NCI-H2196 (cell line): Measurements from ENCODE around the gene PRDX3.
"Not testable (repeated sequence)": the region's sequence is repeated elsewhere in the genome, so short reads cannot be mapped to it uniquely, and the experiment has no call there.

Source experiments
- DNase-seq: peaks from one replicate; lab custom pipeline; 2025; ENCODE audit not compliant: unreplicated experiment; lab: John Stamatoyannopoulos, UW

Gene PRDX3

GRCh38 chr10:119165171-119166117 lies 13.2 kb downstream of the PRDX3 start, which contains the start of gene SFXN4:
Gene SFXN4 (minus strand): TSS chr10:119165714. CDS start chr10:119165647, 67 bp downstream.
- DNase-seq, result peak; percentile 57

- no peak for DNase-seq
Measured at GRCh38 chr10:119162452-119163092, 16.0 kb downstream of the PRDX3 start.

GRCh38 chr10:119161680-119162451 lies 16.7 kb downstream of the PRDX3 start:
- DNase-seq, result no peak

GRCh38 chr10:119159332-119159731 lies 19.3 kb downstream of the PRDX3 start:
- no peak for DNase-seq

- no peak for DNase-seq
Measured at GRCh38 chr10:119153661-119154060, 25.0 kb downstream of the PRDX3 start.

GRCh38 chr10:119153041-119153440 lies 25.6 kb downstream of the PRDX3 start:
- no peak for DNase-seq

- DNase-seq, result not testable (repeated sequence)
Measured at GRCh38 chr10:119151601-119152000, 27.0 kb downstream of the PRDX3 start.

- no peak for DNase-seq
Measured at GRCh38 chr10:119149729-119150128, 28.9 kb downstream of the PRDX3 start.

- DNase-seq, result no peak
Measured at GRCh38 chr10:119149157-119149556, 29.5 kb downstream of the PRDX3 start.

- no peak for DNase-seq
Measured at GRCh38 chr10:119143657-119144056, 35.0 kb downstream of the PRDX3 start.

- no peak for DNase-seq
Measured at GRCh38 chr10:119140603-119141245, 37.9 kb downstream of the PRDX3 start.

- DNase-seq, result no peak
Measured at GRCh38 chr10:119139464-119140067, 39.0 kb downstream of the PRDX3 start.

GRCh38 chr10:119138346-119139306 lies 40.0 kb downstream of the PRDX3 start:
- no peak for DNase-seq

GRCh38 chr10:119137878-119138277 lies 40.7 kb downstream of the PRDX3 start:
- not testable (repeated sequence) for DNase-seq

- no peak for DNase-seq
Measured at GRCh38 chr10:119136084-119136483, 42.5 kb downstream of the PRDX3 start.

GRCh38 chr10:119135513-119135881 lies 43.1 kb downstream of the PRDX3 start:
- no peak for DNase-seq

- no peak for DNase-seq
Measured at GRCh38 chr10:119133949-119134348, 44.7 kb downstream of the PRDX3 start.

- DNase-seq, result no peak
Measured at GRCh38 chr10:119132521-119133345, 45.9 kb downstream of the PRDX3 start.
